ENCODE measurements around the gene COL4A4. TPM values are rescaled to one million over a fixed set of nuclear protein-coding genes. Genes with fewer than 3 reads are reported as not detected.

The COL4A4 gene
- total and polyA plus RNA-seq, 2 donors (not counting 1 experiment from before 2014, with no cell fraction given), result 0.17 to 0.76 TPM

GRCh38 chr2:227205701-227206100, 41.7 kb upstream of the COL4A4 start:
- no peaks in the 10 kb centered on the region for H4K20me1 ChIP-seq (ENCODE audit: control insufficient read depth, extremely low read depth, insufficient read depth, low read length)
- H2AFZ ChIP-seq (ENCODE audit: low read length), result no peak overlapping the region
- DNase-seq (ENCODE audit: low read depth in 2 of 2), result no peak
- H3K27me3 ChIP-seq (ENCODE audit: control insufficient read depth, insufficient read depth, low read length), result no peaks in the 10 kb centered on the region
- no peaks in the 10 kb centered on the region for H3K9me3 ChIP-seq (ENCODE audit: control insufficient read depth, insufficient read depth, low read depth, low read length)
- TF ChIP-seq EZH2 (IDR thresholded peaks at IDR 0.05; ENCODE audit: low read length, missing control alignments), result no peak
- TF ChIP-seq CTCF (conservative IDR thresholded peaks at IDR 0.05 in 1 of 2, IDR thresholded peaks at IDR 0.05 in 1 of 2; ENCODE audit: low read depth in 1 of 2, low read length in 2 of 2), result no peak
- no peaks in the 10 kb centered on the region for H3K79me2 ChIP-seq (ENCODE audit: control insufficient read depth, insufficient read depth, low read length)
- no peaks in the 10 kb centered on the region for H3K4me1 ChIP-seq (ENCODE audit: control insufficient read depth, extremely low read depth, insufficient read depth, low read length)
- H3K4me3 ChIP-seq (replicated peaks in 1 of 4; ENCODE audit: control extremely low read depth in 1 of 4, insufficient read depth in 1 of 4, low read depth in 3 of 4, low read length in 4 of 4), result no peak overlapping the region
- H3K9ac ChIP-seq (ENCODE audit: insufficient read depth, low read length), result no peak overlapping the region
- H3K36me3 ChIP-seq (ENCODE audit: control insufficient read depth, insufficient read depth, low read length), result no peaks in the 10 kb centered on the region
- no peak overlapping the region for H3K4me2 ChIP-seq (ENCODE audit: extremely low read depth, insufficient read depth, low read length)
- H3K27ac ChIP-seq (ENCODE audit: insufficient read depth, low read length), result no peak overlapping the region

- H3K9ac ChIP-seq (ENCODE audit: insufficient read depth, low read length), result no peak overlapping the region
- no peaks in the 10 kb centered on the region for H4K20me1 ChIP-seq (ENCODE audit: control insufficient read depth, extremely low read depth, insufficient read depth, low read length)
- H3K4me2 ChIP-seq (ENCODE audit: extremely low read depth, insufficient read depth, low read length), result no peak overlapping the region
- no peak overlapping the region for H3K27ac ChIP-seq (ENCODE audit: insufficient read depth, low read length)
- no peaks in the 10 kb centered on the region for H3K9me3 ChIP-seq (ENCODE audit: control insufficient read depth, insufficient read depth, low read depth, low read length)
- TF ChIP-seq EZH2 (IDR thresholded peaks at IDR 0.05; ENCODE audit: low read length, missing control alignments) (no peak), CTCF (conservative IDR thresholded peaks at IDR 0.05 in 1 of 2, IDR thresholded peaks at IDR 0.05 in 1 of 2; ENCODE audit: low read depth in 1 of 2, low read length in 2 of 2) (no peak)
- no peaks in the 10 kb centered on the region for H3K36me3 ChIP-seq (ENCODE audit: control insufficient read depth, insufficient read depth, low read length)
- DNase-seq (ENCODE audit: low read depth in 2 of 2), result no peak
- no peak overlapping the region for H3K4me3 ChIP-seq (replicated peaks in 1 of 4; ENCODE audit: control extremely low read depth in 1 of 4, insufficient read depth in 1 of 4, low read depth in 3 of 4, low read length in 4 of 4)
- no peak overlapping the region for H2AFZ ChIP-seq (ENCODE audit: low read length)
- no peaks in the 10 kb centered on the region for H3K27me3 ChIP-seq (ENCODE audit: control insufficient read depth, insufficient read depth, low read length)
- H3K4me1 ChIP-seq (ENCODE audit: control insufficient read depth, extremely low read depth, insufficient read depth, low read length), result no peaks in the 10 kb centered on the region
- no peaks in the 10 kb centered on the region for H3K79me2 ChIP-seq (ENCODE audit: control insufficient read depth, insufficient read depth, low read length)
Observed at GRCh38 chr2:227204452-227204851, 40.4 kb upstream of the COL4A4 start.

- Histone ChIP-seq H3K4me2 (ENCODE audit: extremely low read depth, insufficient read depth, low read length) (no peak overlapping the region), H3K36me3 (ENCODE audit: control insufficient read depth, insufficient read depth, low read length) (no peaks in the 10 kb centered on the region), H3K79me2 (ENCODE audit: control insufficient read depth, insufficient read depth, low read length) (no peaks in the 10 kb centered on the region), H3K4me3 (replicated peaks in 1 of 4; ENCODE audit: control extremely low read depth in 1 of 4, insufficient read depth in 1 of 4, low read depth in 3 of 4, low read length in 4 of 4) (no peak overlapping the region), H4K20me1 (ENCODE audit: control insufficient read depth, extremely low read depth, insufficient read depth, low read length) (no peaks in the 10 kb centered on the region), H3K9me3 (ENCODE audit: control insufficient read depth, insufficient read depth, low read depth, low read length) (no peaks in the 10 kb centered on the region), H3K27ac (ENCODE audit: insufficient read depth, low read length) (no peak overlapping the region), H3K4me1 (ENCODE audit: control insufficient read depth, extremely low read depth, insufficient read depth, low read length) (no peaks in the 10 kb centered on the region), H3K9ac (ENCODE audit: insufficient read depth, low read length) (no peak overlapping the region), H2AFZ (ENCODE audit: low read length) (no peak overlapping the region), H3K27me3 (ENCODE audit: control insufficient read depth, insufficient read depth, low read length) (no peaks in the 10 kb centered on the region)
- no peak for DNase-seq (ENCODE audit: low read depth in 2 of 2)
- TF ChIP-seq CTCF (conservative IDR thresholded peaks at IDR 0.05 in 1 of 2, IDR thresholded peaks at IDR 0.05 in 1 of 2; ENCODE audit: low read depth in 1 of 2, low read length in 2 of 2), result no peak
- TF ChIP-seq EZH2 (IDR thresholded peaks at IDR 0.05; ENCODE audit: low read length, missing control alignments), result no peak
Observed at GRCh38 chr2:227201771-227202170, 37.8 kb upstream of the COL4A4 start.
